ENCODE measurements around the gene EYS. TPM values are rescaled to one million over a fixed set of nuclear protein-coding genes. Genes with fewer than 3 reads are reported as not detected.
"Not testable (repeated sequence)": the region's sequence is repeated elsewhere in the genome, so short reads cannot be mapped to it uniquely, and the experiment has no call there.

EYS gene
- total RNA-seq, 1 donor from 2014 or later = not detected

- TF ChIP-seq CTCF (IDR thresholded peaks at IDR 0.05; ENCODE audit: insufficient read depth, low read length, poor library complexity, severe bottlenecking) = no peak
- no peaks in the 10 kb centered on the region for H3K27me3 ChIP-seq (ENCODE audit: control insufficient read depth, insufficient read depth, low read length)
- DNase-seq (ENCODE audit: low read depth) = no peak
- no peak overlapping the region for H3K4me3 ChIP-seq (ENCODE audit: low read depth, low read length)
- H3K36me3 ChIP-seq (ENCODE audit: control insufficient read depth, insufficient read depth, low read length) = no peaks in the 10 kb centered on the region
These were observed 702.7 kb downstream of the EYS start for GRCh38 chr6:65004283-65004682.

DNA sequence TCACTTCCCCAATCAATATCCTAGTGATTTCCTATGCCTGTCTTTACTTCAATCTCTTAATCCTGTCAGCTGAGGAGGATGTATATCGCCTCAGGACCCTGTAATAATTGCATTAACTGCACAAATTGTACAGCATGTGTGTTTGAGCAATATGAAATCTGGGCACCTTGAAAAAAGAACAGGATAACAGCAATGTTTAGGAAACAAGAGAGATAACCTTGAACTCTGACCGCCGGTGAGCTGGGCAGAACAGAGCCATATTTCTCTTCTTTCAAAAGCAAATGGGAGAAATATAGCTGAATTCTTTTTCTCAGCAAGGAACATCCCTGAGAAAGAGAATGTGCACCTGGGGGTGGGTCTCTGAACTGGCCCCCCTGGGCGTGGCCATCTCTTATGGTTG, 704.1 kb downstream of the EYS start:
- DNase-seq (ENCODE audit: low read depth); H3K36me3 ChIP-seq (ENCODE audit: control insufficient read depth, insufficient read depth, low read length); H3K27me3 ChIP-seq (ENCODE audit: control insufficient read depth, insufficient read depth, low read length); H3K4me3 ChIP-seq (ENCODE audit: low read depth, low read length): not testable (repeated sequence)

GRCh38 chr6:65000815-65001214, 706.2 kb downstream of the EYS start:
- H3K4me3 ChIP-seq (ENCODE audit: low read depth, low read length) = no peak overlapping the region
- no peaks in the 10 kb centered on the region for H3K27me3 ChIP-seq (ENCODE audit: control insufficient read depth, insufficient read depth, low read length)
- H3K36me3 ChIP-seq (ENCODE audit: control insufficient read depth, insufficient read depth, low read length) = no peaks in the 10 kb centered on the region
- no peak for DNase-seq (ENCODE audit: low read depth)
- TF ChIP-seq CTCF (IDR thresholded peaks at IDR 0.05; ENCODE audit: insufficient read depth, low read length, poor library complexity, severe bottlenecking) = no peak

DNA sequence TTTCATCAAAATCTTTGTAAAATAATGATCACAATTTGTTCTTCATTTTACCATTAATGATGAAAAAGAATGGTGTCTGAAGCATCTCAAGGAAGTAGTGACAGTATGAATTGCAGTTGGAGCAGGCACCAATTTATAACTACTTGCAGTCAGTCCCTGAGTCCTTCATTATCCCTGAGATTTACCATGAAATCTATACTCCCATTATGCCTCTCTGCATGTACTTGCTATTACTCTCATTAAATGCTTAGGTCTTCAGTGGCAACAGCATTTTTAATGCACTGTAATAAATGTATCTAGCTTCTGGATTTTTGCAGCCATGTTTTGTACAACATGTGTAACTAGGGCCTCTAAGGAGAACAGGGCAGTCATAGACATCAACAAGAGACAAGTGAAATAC, 708.8 kb downstream of the EYS start:
- Histone ChIP-seq H3K36me3 (ENCODE audit: control insufficient read depth, insufficient read depth, low read length) (no peaks in the 10 kb centered on the region), H3K4me3 (ENCODE audit: low read depth, low read length) (no peak overlapping the region), H3K27me3 (ENCODE audit: control insufficient read depth, insufficient read depth, low read length) (no peaks in the 10 kb centered on the region)
- DNase-seq (ENCODE audit: low read depth) = no peak
- TF ChIP-seq CTCF (IDR thresholded peaks at IDR 0.05; ENCODE audit: insufficient read depth, low read length, poor library complexity, severe bottlenecking) = no peak

GRCh38 chr6:64996301-64996700, 710.7 kb downstream of the EYS start:
- no peak for DNase-seq (ENCODE audit: low read depth)
- no peaks in the 10 kb centered on the region for H3K27me3 ChIP-seq (ENCODE audit: control insufficient read depth, insufficient read depth, low read length)
- no peak overlapping the region for H3K4me3 ChIP-seq (ENCODE audit: low read depth, low read length)
- TF ChIP-seq CTCF (IDR thresholded peaks at IDR 0.05; ENCODE audit: insufficient read depth, low read length, poor library complexity, severe bottlenecking) = no peak
- H3K36me3 ChIP-seq (ENCODE audit: control insufficient read depth, insufficient read depth, low read length) = no peaks in the 10 kb centered on the region

DNA sequence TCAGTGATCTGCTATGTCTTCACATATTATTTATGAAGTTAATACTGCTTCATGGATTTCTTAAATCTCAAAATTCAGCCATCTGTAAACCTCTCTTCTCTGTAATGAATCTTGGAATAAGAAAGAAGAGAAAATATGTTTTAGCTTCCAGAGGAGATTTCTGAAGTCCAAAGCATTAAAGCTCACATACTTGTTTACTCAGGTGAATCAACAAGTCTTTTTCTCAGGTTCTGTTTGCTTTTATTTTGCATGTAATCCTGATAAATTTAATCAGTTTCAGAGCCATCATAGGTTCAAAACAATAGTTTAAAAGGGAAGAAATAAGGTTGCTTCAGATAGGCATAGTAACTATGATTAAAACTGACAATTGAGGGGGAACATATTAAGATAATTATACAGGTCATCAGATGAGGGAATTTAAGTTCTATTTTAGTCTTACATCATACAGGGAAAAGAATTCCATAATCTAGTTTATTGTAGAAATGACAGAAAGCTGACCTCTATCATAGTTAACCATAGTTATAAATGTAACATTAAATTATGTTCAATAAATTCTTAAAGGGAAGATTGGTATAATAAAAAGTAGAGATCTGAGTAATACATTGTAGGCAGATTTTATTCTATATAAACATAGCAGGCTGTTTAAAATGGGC, 716.2 kb downstream of the EYS start:
- H3K27me3 ChIP-seq (ENCODE audit: control insufficient read depth, insufficient read depth, low read length) = no peaks in the 10 kb centered on the region
- DNase-seq (ENCODE audit: low read depth) = no peak
- no peak for TF ChIP-seq CTCF (IDR thresholded peaks at IDR 0.05; ENCODE audit: insufficient read depth, low read length, poor library complexity, severe bottlenecking)
- H3K4me3 ChIP-seq (ENCODE audit: low read depth, low read length) = no peak overlapping the region
- H3K36me3 ChIP-seq (ENCODE audit: control insufficient read depth, insufficient read depth, low read length) = no peaks in the 10 kb centered on the region

Measured in kidney epithelial cell (primary cell).